ENCODE data around the gene PMEL.

Gene PMEL

DNA sequence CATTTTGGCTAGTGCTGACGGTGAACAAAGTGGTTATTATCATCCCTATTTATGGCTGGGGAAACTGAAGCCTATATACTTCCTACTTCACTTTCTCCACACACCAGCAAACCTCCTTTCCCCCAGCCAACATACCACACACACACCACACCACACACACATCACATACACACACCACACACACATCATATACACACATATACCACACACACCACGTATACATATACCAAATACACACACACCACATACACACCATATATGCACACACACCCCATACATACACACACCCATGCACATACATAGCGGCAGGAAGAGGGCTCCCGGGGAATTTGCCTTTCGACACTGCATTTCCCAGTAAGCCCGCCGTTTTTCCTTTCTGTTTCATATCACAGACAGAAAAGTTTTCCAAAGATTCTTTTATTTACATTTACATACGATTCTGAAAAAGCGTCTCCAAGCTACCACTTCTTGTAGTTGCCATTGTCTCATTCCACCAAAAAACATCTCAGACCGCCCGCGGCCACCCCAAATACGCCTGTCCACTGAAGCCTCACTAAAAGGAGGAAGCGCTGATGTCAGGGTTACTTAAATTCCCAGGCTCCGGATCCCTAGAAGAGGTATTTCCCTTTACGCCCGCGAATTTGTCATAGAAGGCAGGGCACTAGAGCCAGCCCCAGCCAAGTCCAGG lies 7.2 kb upstream of the PMEL start:
- H4K20me1 ChIP-seq (ENCODE audit: insufficient read depth, low read length): no peaks in the 10 kb centered on the region
- peaks cover 28% of the 10 kb centered on the region; the same call in 1 of the 2 replicates for H3K36me3 ChIP-seq (ENCODE audit: insufficient read depth, low read length)
- H3K4me1 ChIP-seq (ENCODE audit: insufficient read depth, low read length, severe bottlenecking): peaks cover 25% of the 10 kb centered on the region
- peak overlapping the region; percentile 85 for H3K4me2 ChIP-seq (ENCODE audit: low read length)
- no peaks in the 10 kb centered on the region for H3K9me2 ChIP-seq (ENCODE audit: low read depth, low read length)
- no peaks in the 10 kb centered on the region for H3K9me3 ChIP-seq (ENCODE audit: low read length)
- peak overlapping the region; percentile 47 for H3K27ac ChIP-seq (ENCODE audit: low read depth, low read length, poor library complexity, severe bottlenecking)
- peak overlapping the region; percentile 76 for H3K9ac ChIP-seq (ENCODE audit: low read length)
- no peaks in the 10 kb centered on the region for H3K27me3 ChIP-seq (ENCODE audit: insufficient read depth, low read length)
- H3K4me3 ChIP-seq (ENCODE audit: low read depth, low read length, poor library complexity, severe bottlenecking): peak overlapping the region; percentile 71
- H3K79me2 ChIP-seq (ENCODE audit: insufficient read depth, low read length): peaks cover 12% of the 10 kb centered on the region
- TF ChIP-seq, protein P1, sequence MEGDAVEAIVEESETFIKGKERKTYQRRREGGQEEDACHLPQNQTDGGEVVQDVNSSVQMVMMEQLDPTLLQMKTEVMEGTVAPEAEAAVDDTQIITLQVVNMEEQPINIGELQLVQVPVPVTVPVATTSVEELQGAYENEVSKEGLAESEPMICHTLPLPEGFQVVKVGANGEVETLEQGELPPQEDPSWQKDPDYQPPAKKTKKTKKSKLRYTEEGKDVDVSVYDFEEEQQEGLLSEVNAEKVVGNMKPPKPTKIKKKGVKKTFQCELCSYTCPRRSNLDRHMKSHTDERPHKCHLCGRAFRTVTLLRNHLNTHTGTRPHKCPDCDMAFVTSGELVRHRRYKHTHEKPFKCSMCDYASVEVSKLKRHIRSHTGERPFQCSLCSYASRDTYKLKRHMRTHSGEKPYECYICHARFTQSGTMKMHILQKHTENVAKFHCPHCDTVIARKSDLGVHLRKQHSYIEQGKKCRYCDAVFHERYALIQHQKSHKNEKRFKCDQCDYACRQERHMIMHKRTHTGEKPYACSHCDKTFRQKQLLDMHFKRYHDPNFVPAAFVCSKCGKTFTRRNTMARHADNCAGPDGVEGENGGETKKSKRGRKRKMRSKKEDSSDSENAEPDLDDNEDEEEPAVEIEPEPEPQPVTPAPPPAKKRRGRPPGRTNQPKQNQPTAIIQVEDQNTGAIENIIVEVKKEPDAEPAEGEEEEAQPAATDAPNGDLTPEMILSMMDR (IDR thresholded peaks at IDR 0.05; ENCODE audit: low read length): no peak
- no peak for TF ChIP-seq EZH2 (IDR thresholded peaks at IDR 0.05; ENCODE audit: borderline replicate concordance, low read length)
- no peak overlapping the region for H2AFZ ChIP-seq (ENCODE audit: low read length)
- no peaks in the 10 kb centered on the region for H3F3A ChIP-seq (ENCODE audit: insufficient read depth, low read length)

DNA sequence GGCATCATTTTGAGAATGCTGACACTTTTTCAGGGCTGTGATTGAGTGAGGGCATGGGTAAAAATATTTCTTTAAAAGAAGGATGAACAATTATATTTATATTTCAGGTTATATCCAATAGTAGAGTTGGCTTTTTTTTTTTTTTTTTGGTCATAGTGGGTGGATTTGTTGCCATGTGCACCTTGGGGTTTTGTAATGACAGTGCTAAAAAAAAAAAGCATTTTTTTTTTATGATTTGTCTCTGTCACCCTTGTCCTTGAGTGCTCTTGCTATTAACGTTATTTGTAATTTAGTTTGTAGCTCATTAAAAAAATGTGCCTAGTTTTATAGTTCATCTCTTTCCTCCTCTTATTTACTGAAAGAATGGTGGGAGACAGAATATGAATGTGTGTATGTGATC lies 6.6 kb upstream of the PMEL start:
- Histone ChIP-seq H4K20me1 (ENCODE audit: insufficient read depth, low read length) (no peaks in the 10 kb centered on the region), H3K36me3 (ENCODE audit: insufficient read depth, low read length) (peaks cover 28% of the 10 kb centered on the region; the same call in 1 of the 2 replicates), H3K4me1 (ENCODE audit: insufficient read depth, low read length, severe bottlenecking) (peaks cover 31% of the 10 kb centered on the region), H2AFZ (ENCODE audit: low read length) (no peak overlapping the region), H3K79me2 (ENCODE audit: insufficient read depth, low read length) (peaks cover 15% of the 10 kb centered on the region), H3F3A (ENCODE audit: insufficient read depth, low read length) (no peaks in the 10 kb centered on the region), H3K9ac (ENCODE audit: low read length) (peak overlapping the region; percentile 76), H3K4me2 (ENCODE audit: low read length) (peak overlapping the region; percentile 85), H3K9me3 (ENCODE audit: low read length) (no peaks in the 10 kb centered on the region), H3K27ac (ENCODE audit: low read depth, low read length, poor library complexity, severe bottlenecking) (peak overlapping the region; percentile 47), H3K4me3 (ENCODE audit: low read depth, low read length, poor library complexity, severe bottlenecking) (peak overlapping the region; percentile 71), H3K9me2 (ENCODE audit: low read depth, low read length) (no peaks in the 10 kb centered on the region), H3K27me3 (ENCODE audit: insufficient read depth, low read length) (no peaks in the 10 kb centered on the region)
- TF ChIP-seq EZH2 (IDR thresholded peaks at IDR 0.05; ENCODE audit: borderline replicate concordance, low read length): no peak
- TF ChIP-seq, protein P1 (IDR thresholded peaks at IDR 0.05; ENCODE audit: low read length): no peak

DNA sequence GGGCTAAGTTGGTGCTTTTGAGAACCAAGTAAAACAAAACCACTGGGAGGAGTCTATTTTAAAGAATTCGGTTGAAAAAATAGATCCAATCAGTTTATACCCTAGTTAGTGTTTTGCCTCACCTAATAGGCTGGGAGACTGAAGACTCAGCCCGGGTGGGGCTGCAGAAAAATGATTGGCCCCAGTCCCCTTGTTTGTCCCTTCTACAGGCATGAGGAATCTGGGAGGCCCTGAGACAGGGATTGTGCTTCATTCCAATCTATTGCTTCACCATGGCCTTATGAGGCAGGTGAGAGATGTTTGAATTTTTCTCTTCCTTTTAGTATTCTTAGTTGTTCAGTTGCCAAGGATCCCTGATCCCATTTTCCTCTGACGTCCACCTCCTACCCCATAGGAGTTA lies 6.2 kb upstream of the PMEL start:
- no peaks in the 10 kb centered on the region for H3K27me3 ChIP-seq (ENCODE audit: insufficient read depth, low read length)
- peak overlapping the region; percentile 47 for H3K27ac ChIP-seq (ENCODE audit: low read depth, low read length, poor library complexity, severe bottlenecking)
- H3K9ac ChIP-seq (ENCODE audit: low read length): no peak overlapping the region
- H3K79me2 ChIP-seq (ENCODE audit: insufficient read depth, low read length): peaks cover 19% of the 10 kb centered on the region
- no peaks in the 10 kb centered on the region for H3K9me2 ChIP-seq (ENCODE audit: low read depth, low read length)
- H2AFZ ChIP-seq (ENCODE audit: low read length): no peak overlapping the region
- H3K36me3 ChIP-seq (ENCODE audit: insufficient read depth, low read length): peaks cover 28% of the 10 kb centered on the region; the same call in 1 of the 2 replicates
- H3K4me1 ChIP-seq (ENCODE audit: insufficient read depth, low read length, severe bottlenecking): peaks cover 35% of the 10 kb centered on the region
- no peaks in the 10 kb centered on the region for H3K9me3 ChIP-seq (ENCODE audit: low read length)
- peak overlapping the region; percentile 85; the same call in 1 of the 2 replicates for H3K4me2 ChIP-seq (ENCODE audit: low read length)
- peak overlapping the region; percentile 71 for H3K4me3 ChIP-seq (ENCODE audit: low read depth, low read length, poor library complexity, severe bottlenecking)
- H3F3A ChIP-seq (ENCODE audit: insufficient read depth, low read length): no peaks in the 10 kb centered on the region
- no peak for TF ChIP-seq EZH2 (IDR thresholded peaks at IDR 0.05; ENCODE audit: borderline replicate concordance, low read length)
- TF ChIP-seq, protein P1 (IDR thresholded peaks at IDR 0.05; ENCODE audit: low read length): no peak
- H4K20me1 ChIP-seq (ENCODE audit: insufficient read depth, low read length): no peaks in the 10 kb centered on the region

Measured in OCI-LY1 (cell line).